Iris pigment epithelial cell (primary cell): ENCODE measurements around the gene AMPD2.
"Not testable (repeated sequence)": the region's sequence is repeated elsewhere in the genome, so short reads cannot be mapped to it uniquely, and the experiment has no call there.

Experiments used
- DNase-seq: peaks from one replicate; pipeline ENCODE4 v3.0.0-alpha.2; 2011; ENCODE audit warnings: low read depth

AMPD2 gene

DNA sequence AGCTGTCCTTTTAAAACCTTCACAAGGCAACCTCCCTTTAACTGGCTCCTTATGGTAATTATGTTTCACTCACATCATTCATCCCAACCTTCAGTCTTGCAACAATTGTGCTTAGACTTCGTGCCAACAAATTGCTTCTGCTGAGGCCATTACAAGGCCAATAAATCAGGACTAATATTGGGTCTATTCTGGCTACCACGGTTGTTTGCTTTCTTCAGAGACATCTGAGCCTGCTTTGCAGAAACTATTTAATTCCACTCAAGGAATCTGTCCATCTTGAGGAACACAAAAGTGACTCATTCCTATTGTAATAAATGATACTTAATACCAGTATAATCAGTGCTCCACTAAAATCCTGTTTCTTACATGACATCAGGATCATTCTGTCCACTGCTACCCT, 33.7 kb downstream of the AMPD2 start:
- DNase-seq: no peak

DNA sequence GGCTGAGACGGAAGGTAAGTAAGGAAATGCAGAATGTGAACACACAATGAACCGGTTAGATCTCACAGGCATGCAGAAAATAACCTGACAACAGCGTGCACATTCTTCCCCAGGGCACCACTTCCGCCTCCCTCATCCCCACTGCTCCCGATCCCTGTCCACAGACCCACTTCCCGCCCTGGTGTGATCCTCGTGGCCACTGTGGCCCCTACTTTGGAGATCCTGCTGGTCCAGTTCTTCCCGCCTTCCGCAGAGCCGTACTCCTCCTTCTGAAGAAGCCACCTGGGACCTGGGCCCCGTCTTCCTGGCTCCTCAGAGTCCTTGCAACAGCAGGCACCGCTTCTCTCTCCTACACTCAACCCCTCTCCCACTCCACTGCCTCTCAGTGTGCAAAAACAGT, 34.9 kb downstream of the AMPD2 start:
- DNase-seq: no peak

DNA sequence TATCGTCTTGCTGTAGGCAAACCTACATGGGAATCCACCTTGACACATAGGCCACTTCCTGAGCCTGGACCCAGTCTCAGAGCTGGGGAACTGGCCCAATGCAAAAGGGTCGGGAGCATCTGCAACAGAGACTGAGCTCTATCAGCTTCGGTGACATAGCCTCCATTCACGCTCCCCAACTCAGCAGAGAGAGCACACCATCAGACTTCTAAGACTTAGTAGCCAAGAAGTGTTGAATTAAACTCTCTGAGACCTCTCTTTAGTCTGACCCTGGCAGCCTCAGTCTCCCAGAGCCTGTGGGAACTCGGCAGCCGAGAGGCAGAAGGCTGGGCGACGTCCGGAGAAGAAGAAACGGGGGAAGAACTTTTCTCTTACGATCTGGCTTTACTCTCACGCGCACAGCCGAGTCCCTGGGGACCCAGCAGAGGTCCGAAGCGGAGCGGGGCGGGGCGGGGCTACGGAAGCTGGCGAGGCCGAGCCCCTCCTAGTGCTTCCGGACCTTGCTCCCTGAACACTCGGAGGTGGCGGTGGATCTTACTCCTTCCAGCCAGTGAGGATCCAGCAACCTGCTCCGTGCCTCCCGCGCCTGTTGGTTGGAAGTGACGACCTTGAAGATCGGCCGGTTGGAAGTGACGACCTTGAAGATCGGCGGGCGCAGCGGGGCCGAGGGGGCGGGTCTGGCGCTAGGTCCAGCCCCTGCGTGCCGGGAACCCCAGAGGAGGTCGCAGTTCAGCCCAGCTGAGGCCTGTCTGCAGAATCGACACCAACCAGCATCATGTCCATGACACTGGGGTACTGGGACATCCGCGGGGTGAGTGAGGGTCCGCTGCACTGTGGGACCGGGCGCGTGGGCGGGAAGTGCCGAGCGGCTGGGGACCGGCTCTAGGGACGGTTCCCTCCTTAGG, 36.2 kb downstream of the AMPD2 start, which contains the start of gene GSTM4:
Gene GSTM4, plus strand, starts transcription at position 485 of the 905 bp plus-strand sequence. Its CDS starts 291 bp downstream, at position 776.
- DNase-seq: peak; percentile 61

DNA sequence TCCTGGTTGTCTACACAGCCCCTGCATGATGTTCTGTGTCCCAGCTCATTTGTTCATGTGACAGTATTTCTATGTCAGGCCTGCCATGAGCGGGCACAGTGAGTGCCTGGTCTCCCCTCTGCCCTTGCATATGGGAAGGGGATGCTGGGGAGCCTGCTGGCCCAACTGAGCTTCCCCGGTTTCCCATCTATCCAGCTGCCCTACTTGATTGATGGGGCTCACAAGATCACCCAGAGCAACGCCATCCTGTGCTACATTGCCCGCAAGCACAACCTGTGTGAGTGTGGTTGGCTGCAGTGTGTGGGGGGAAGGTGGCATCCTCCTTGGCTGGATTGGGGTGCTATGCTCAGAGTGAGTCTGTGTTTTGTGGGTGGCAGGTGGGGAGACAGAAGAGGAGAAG, 37.8 kb downstream of the AMPD2 start:
- DNase-seq: no peak

DNA sequence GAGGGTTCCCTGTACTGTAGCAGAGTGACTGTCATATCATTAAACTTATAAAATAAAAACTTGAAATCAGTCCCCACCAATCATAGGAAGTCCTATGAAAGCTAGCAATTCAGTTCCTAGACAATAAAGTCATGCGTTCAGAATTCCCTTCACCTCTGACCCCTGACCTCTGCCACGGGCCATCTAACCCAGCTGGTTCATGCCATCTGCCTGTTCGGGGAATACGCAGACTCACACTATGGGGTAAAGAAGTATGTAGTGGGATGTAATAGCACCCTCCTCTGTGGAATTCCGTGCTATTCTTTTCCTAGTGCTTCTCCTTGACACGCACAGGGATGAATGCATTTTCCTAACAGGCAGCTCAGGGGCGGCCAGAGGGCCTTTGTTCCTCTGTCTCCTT, 38.3 kb downstream of the AMPD2 start:
- no peak for DNase-seq

DNA sequence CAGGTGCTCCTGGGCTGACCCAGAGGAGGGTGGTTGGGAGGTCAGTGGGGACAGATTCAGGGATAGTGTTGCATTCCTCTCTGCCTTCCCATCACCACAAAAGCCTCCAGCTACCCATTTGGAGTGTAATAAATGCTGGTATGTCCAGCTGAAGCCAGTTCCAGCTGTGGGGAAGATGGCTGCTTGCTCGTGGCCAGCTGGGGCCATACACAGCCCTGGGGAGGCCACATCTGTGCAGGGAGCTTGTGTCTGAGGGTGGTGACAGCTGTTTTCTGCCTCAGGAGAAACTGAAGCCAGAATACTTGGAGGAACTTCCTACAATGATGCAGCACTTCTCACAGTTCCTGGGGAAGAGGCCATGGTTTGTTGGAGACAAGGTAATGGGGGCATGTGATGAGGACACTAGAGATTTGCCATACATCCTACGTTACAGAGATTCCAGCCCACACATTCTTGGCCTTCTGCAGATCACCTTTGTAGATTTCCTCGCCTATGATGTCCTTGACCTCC, 39.0 kb downstream of the AMPD2 start:
- no peak for DNase-seq

DNA sequence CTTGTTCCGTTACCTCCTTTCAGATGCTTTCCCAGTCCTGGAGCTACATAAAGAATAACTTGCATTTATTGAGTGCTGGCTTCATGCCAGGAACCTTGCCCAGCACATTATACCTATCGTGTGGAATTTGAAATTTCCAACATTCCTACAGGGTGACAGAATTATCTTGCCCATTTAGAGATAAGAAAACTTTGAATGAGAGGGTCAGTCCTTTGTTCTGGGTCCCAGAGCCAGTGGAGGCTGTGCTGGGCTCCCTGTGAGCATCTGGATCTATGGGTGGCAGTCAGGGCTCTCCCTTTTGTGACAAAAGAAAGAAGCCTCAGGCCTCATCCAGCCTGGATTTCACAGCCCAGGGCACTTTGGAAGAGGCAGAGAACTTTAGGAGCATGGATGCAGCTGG, 39.5 kb downstream of the AMPD2 start:
- no peak for DNase-seq

DNA sequence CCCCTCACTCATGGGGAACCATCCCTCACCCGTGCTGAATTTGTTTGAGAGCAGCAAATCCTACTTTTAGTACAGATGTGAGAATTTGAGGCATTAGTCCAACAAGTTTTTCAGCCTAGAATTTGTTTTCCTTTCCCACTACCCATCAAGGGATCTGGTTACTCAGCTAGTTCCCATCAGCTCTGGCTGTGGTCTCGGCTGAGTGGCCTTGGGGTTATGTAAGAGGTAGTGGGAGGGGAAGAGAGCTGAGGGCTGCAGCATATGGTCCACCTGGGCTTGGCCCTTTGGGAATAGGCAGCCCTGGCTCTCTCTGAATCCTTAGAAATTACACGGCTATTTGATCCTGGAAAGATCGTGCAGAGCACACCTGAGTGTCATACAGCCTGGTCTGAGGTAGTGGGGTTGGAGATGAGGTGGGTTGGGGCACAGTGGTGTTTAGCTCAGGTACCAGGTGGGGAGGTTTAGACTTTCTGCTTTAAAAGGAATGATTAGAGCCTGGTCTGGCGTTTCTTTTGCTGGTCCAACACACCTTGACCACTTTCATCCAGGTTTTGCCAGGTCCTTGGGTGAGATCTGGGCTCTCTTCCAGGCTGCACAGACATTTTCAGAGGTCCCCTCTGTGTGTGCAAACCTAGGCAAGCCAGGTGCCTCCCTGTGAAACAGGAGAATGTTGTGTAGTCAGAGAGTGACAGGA, 40.5 kb downstream of the AMPD2 start:
- peak; percentile 48 for DNase-seq

DNA sequence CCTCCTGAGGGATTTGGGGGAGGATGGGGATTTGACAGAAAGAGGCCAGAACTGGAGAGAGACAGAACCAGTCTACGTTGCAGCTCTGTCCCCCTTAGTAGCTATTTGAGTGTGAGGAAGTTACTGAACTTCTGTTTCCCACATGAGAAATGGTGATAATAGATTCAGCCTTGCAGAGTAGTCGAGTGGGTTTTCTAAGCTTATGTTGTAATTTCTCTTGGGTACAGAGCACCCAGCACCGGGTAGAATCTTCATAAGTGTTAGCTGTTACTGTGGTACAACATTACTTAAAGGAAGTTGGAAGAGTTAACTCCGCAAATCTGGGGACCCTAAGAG, 41.0 kb downstream of the AMPD2 start:
- DNase-seq: not testable (repeated sequence)

DNA sequence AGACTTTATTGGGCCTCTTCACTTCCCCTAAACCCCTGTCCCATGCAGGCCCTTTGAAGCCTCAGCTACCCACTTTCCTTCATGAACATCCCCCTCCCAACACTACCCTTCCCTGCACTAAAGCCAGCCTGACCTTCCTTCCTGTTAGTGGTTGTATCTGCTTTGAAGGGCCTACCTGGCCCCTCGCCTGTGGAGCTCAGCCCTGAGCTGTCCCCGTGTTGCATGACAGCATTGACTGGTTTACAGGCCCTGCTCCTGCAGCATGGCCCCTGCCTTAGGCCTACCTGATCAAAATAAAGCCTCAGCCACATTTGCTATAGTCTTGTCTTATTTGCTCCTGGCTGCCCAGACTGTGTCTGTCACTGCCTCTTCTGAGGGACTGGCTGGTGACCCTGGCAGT, 41.8 kb downstream of the AMPD2 start:
- DNase-seq: no peak

DNA sequence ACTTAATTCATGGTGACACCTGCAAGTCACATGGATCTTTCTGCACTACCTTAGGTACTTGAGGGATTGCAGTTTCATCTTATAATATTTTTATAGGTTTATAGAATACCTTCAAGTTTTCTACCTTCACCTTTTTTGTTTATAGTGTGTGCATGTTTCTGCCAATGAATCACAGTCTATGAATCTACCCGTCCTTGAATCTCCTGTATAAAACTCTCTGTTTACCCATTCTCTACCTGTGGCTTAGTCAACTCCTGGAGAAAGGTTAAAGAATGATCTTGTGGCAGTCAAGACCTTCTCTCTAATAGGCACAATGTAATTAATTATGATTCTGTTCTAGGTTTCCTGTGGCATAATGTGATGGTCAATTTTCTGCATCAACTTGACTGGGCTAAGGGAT, 45.0 kb downstream of the AMPD2 start:
- no peak for DNase-seq

DNA sequence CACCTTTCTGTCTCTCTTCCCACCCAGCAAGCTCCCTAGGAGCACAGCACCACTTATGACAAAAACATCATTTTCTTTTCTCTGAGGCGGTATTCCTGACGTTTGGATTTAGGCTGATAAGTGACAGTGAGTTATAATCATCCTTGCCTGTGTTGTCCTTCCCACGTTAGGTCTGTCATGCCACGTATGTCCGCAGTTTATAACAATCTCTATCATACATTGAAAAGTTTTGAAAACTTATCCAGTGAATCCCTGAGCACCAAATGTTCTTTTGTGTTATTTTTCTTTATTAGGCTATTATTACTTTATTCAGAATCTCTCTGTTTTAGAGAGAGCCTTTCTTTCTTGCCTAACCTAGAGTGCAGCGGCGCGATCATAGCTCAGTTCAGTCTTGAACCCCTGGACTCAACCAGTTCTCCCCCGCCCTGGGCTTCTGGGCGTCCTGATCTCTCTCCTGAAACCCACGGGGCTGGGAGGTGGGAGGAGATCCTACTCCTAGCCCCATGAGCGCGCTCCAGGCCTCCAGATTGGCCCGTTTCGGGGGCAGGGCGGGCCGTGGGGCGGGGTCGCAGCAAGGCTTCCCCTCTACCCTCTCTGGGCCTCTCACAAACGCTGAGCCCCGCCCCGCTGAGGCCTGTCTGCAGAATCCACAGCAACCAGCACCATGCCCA, 48.0 kb downstream of the AMPD2 start, which contains the start of gene GSTM2:
Gene GSTM2, plus strand, starts transcription at position 606 of the 671 bp plus-strand sequence. Its CDS starts 59 bp downstream, at position 665.
- DNase-seq: peak; percentile 86

DNA sequence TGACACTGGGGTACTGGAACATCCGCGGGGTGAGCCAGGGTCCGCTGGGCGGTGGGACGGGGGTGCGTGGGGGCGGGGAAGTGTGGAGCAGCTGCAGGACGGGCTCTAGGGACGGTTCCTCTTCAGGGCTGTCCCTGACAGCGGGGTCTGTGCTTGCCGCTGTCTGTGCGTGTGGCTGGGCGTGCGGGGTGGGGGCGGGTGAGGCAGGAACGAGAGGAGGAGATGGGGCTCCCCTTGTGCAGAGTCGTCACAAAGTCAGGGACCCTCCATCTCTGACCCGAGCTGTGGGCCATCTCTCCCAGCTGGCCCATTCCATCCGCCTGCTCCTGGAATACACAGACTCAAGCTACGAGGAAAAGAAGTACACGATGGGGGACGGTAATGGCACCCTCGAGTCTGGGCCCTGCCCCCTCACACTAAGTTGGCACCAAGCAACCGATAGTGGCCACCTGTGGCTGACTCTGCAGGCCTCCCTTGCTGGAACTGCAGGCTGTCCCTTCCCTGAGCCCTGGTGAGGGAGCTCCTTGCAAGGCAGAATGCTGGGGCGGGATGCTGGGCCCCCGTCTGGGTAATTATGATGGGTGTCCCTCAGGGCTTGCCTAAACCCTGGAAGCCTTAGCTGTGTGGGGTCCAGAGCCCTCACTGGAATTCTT, 48.6 kb downstream of the AMPD2 start:
- no peak for DNase-seq

DNA sequence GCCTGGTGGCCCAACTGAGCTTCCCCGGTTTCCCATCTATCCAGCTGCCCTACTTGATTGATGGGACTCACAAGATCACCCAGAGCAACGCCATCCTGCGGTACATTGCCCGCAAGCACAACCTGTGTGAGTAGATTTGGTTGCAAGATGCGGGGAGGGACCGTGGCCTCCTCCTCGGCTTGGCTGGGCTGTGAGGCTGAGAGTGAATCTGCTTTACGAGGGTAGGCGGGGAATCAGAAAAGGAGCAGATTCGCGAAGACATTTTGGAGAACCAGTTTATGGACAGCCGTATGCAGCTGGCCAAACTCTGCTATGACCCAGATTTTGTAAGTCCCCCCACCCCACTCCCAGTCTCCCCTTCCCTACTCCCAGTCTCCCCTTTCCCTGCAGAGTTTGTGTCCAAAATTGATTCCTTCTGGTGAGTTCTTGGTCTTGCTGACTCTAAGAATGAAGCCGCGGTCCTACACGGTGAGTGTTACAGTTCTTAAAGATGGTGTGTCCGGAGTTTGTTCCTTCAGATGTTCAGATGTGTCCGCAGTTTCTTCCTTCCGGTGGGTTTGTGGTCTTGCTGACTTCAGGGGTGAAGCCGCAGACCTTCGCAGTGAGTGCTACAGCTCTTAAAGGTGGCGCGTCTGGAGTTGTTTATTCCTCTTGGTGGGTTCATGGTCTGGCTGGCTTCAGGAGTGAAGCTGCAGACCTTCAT, 49.8 kb downstream of the AMPD2 start:
- no peak for DNase-seq

DNA sequence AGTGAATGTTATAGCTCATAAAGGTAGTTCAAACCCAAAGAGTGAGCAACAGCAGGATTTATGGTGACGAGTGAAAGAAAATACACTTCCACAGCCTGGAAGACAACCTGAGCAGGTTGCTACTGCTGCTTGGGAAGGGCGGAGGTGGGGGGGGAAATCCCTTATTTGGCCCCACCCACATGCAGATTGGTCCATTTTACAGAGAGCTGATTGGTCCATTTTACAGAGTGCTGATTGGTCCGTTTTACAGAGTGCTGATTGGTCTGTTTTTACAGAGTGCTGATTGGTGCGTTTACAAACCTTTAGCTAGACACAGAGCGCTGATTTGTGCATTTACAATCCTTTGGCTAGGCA, 50.3 kb downstream of the AMPD2 start:
- not testable (repeated sequence) for DNase-seq

DNA sequence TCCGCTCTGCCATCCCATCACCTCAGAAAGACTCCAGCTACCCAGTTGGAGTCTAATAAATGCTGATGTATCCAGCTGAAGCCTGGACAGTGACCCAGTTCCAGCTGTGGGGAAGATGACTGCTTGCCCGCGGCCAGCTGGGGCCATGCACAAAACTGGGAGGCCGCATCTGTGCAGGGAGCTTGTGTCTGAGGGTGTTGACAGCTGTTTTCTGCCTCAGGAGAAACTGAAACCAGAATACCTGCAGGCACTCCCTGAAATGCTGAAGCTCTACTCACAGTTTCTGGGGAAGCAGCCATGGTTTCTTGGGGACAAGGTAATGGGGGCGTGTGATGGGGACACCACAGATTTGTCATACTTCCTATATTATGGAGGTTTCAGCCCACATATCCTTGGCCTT, 51.4 kb downstream of the AMPD2 start:
- DNase-seq: no peak

DNA sequence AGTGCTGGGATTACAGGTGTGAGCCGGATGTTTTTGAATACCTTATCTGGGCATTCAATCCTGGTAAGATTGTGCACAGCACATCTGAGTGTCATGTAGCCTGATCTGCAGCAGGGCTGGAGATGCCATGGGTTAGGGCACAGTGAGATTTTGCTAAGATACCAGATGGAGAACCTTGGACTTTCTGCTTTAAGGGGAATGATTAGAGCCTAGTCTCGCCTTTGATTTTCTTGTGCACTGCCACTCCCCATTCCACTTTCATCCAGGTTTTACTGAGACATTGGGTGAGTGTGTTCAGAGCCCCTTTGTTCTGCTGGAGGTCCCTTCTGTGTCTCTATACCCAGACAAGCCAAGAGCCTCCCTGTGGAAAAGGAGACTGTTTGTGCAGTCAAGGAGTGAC, 54.2 kb downstream of the AMPD2 start:
- DNase-seq: not testable (repeated sequence)

DNA sequence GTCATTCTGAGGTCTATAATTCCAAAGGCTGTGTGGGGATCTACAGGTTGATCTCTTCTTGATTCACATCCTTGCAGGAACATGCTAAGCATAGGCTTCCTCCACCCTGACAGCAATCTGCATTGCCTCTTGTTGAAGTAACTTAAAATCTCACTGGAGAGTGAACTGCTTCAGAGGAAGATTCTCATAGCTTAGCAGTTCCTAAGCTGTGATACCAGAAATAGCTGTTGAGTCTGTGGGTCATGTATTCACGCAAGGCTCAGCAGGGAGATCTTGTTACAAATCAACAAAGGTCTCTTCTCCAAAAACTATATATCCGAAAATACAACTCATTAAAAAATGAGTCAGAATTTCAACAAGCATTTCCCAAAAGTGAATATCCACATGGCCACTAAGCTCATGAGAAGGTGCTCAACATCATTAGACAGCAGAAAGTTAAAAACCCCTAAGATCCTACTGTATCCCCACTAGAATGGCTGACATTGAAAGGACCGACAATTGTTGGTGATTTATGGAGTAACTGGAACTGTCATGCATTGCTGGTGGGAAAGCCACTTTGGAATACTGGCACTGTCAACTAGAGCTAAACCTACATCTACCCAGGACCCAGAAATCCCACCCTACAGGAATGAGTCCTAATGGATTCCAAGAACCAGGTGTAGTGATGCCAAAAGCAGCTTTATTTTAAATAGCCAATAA, 57.2 kb downstream of the AMPD2 start:
- not testable (repeated sequence) for DNase-seq

DNA sequence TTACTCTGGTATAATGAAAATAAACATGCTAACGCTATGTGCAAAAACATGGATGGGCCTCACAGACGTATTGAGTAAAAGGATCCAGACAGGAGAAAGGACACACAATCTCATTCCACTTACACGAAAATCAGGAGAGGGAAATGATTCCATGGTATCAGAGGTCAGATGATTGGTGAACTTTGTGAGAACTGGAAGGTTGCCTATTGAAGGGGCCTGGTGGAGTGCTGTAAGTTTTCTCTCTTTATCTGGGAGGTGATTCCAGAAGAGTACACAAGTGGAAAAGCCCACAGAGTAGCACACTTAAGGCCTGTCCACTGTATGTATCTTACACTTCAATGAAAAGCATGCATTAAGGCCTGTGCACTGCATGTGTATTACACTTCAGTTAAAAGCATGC, 57.8 kb downstream of the AMPD2 start:
- DNase-seq: no peak

DNA sequence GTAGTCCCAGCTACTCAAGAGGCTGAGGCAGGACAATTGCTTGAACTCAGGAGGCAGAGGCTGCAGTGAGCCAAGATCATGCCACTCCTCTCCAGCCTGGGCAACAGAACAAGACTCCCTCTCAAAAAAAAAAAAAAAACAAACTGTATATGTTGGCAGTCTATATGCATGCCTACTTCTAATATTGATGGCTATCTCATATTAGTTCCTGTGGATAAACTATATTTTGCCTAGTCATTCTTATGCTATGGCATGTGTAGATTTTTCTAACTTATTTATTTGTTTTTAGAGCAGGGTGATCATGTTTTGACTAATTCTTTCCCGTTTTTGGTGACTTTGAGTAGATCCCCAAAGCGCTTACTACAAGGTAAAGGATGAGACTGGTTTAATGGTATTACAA, 59.0 kb downstream of the AMPD2 start:
- not testable (repeated sequence) for DNase-seq
